SJSA1 (cell line): ENCODE data around the gene PCDHAC2. TPM values are rescaled to one million over a fixed set of nuclear protein-coding genes. Genes with fewer than 3 reads are reported as not detected.

Experiments
- DNase-seq, 2 experiments: peaks; one replicate each; pipeline ENCODE4 v3.0.0-alpha.2; 2015 to 2020; ENCODE audit warnings: low spot score in 2 of 2, low read depth in 1 of 2
- H3K27ac ChIP-seq: fragments of 250-450 bp; sonication (Bioruptor Pico); 2 replicates; pipeline ENCODE4 v1.5.1; 2020; ENCODE audit warnings: mild to moderate bottlenecking, moderate library complexity
- H3K27me3 ChIP-seq: fragments of 250-450 bp; sonication (Bioruptor Pico); replicated peaks from 2 replicates; pipeline ENCODE4 v1.5.1; 2020; ENCODE audit warnings: mild to moderate bottlenecking, moderate library complexity
- H3K36me3 ChIP-seq: fragments of 250-450 bp; sonication (Bioruptor Pico); 2 replicates; pipeline ENCODE4 v1.5.1; 2020; ENCODE audit warnings: mild to moderate bottlenecking
- H3K4me1 ChIP-seq: fragments of 250-450 bp; sonication (Bioruptor Pico); replicated peaks from 2 replicates; pipeline ENCODE4 v1.6.1; 2021; ENCODE audit warnings: mild to moderate bottlenecking
- H3K4me3 ChIP-seq: fragments of 250-450 bp; sonication (Bioruptor Pico); 2 replicates; pipeline ENCODE4 v1.5.1; 2020; ENCODE audit warnings: mild to moderate bottlenecking
- H3K9me3 ChIP-seq: fragments of 250-450 bp; sonication (Bioruptor Pico); replicated peaks from 2 replicates; pipeline ENCODE4 v1.5.1; 2020; ENCODE audit warnings: mild to moderate bottlenecking
- total RNA-seq: library from RNA; depleted of rRNA; stranded (reverse); fragments of >200 nt; shearing (Covaris generic); gene quantifications from 2 replicates; pipeline ENCODE4 v1.2.3, GENCODE V29; 2014; rRNA removed

The PCDHAC2 gene
- total RNA-seq, 1 experiment from 2014 or later: not detected

GRCh38 chr5:141001446-141001843 is 35.2 kb downstream of the PCDHAC2 start:
- Histone ChIP-seq H3K4me1 (no peaks in the 10 kb centered on the region), H3K36me3 (no peaks in the 10 kb centered on the region), H3K27me3 (no peaks in the 10 kb centered on the region; the same call in 1 of the 2 replicates), H3K9me3 (peaks cover 5% of the 10 kb centered on the region; the same call in 1 of the 2 replicates), H3K27ac (no peak overlapping the region), H3K4me3 (no peak overlapping the region)
- no peak for DNase-seq

- DNase-seq: no peak
- Histone ChIP-seq H3K27ac (no peak overlapping the region), H3K4me1 (no peaks in the 10 kb centered on the region)
Measured at GRCh38 chr5:141001844-141002604, 35.7 kb downstream of the PCDHAC2 start.

GRCh38 chr5:141002605-141002965 is 36.3 kb downstream of the PCDHAC2 start:
- Histone ChIP-seq H3K27ac (no peak overlapping the region), H3K36me3 (no peaks in the 10 kb centered on the region), H3K27me3 (no peaks in the 10 kb centered on the region; the same call in 1 of the 2 replicates), H3K4me1 (no peaks in the 10 kb centered on the region), H3K4me3 (no peak overlapping the region), H3K9me3 (peaks cover 5% of the 10 kb centered on the region; the same call in 1 of the 2 replicates)
- no peak for DNase-seq

More at GRCh38 chr5:141001844-141002604, 35.7 kb downstream of the PCDHAC2 start:
- Histone ChIP-seq H3K27me3 (no peaks in the 10 kb centered on the region; the same call in 1 of the 2 replicates), H3K36me3 (no peaks in the 10 kb centered on the region), H3K9me3 (peaks cover 5% of the 10 kb centered on the region; the same call in 1 of the 2 replicates), H3K4me3 (no peak overlapping the region)

- peaks cover 5% of the 10 kb centered on the region; the same call in 1 of the 2 replicates for H3K9me3 ChIP-seq
- H3K27ac ChIP-seq: no peak overlapping the region
- H3K4me1 ChIP-seq: no peaks in the 10 kb centered on the region
- no peaks in the 10 kb centered on the region for H3K36me3 ChIP-seq
- no peak for DNase-seq
- H3K27me3 ChIP-seq: no peaks in the 10 kb centered on the region; the same call in 1 of the 2 replicates
- H3K4me3 ChIP-seq: no peak overlapping the region
Measured at GRCh38 chr5:141003031-141003430, 36.8 kb downstream of the PCDHAC2 start.

GRCh38 chr5:141003791-141004611 is 37.7 kb downstream of the PCDHAC2 start:
- no peaks in the 10 kb centered on the region for H3K4me1 ChIP-seq
- H3K4me3 ChIP-seq: no peak overlapping the region
- H3K9me3 ChIP-seq: peaks cover 5% of the 10 kb centered on the region; the same call in 1 of the 2 replicates
- H3K27ac ChIP-seq: no peak overlapping the region
- H3K36me3 ChIP-seq: no peaks in the 10 kb centered on the region
- no peak for DNase-seq
- no peaks in the 10 kb centered on the region; the same call in 1 of the 2 replicates for H3K27me3 ChIP-seq

GRCh38 chr5:141007791-141008190 is 41.5 kb downstream of the PCDHAC2 start:
- Histone ChIP-seq H3K36me3 (no peaks in the 10 kb centered on the region), H3K4me1 (no peaks in the 10 kb centered on the region), H3K27me3 (no peaks in the 10 kb centered on the region), H3K27ac (no peak overlapping the region), H3K9me3 (peaks cover 6% of the 10 kb centered on the region; the same call in 1 of the 2 replicates), H3K4me3 (no peak overlapping the region)
- DNase-seq: no peak

- no peaks in the 10 kb centered on the region for H3K36me3 ChIP-seq
- no peaks in the 10 kb centered on the region for H3K27me3 ChIP-seq
- H3K9me3 ChIP-seq: 0 out of 2 replicates have a peak, but pooled peaks cover 2% of the 10 kb centered on the region
- no peak overlapping the region for H3K27ac ChIP-seq
- no peaks in the 10 kb centered on the region for H3K4me1 ChIP-seq
- no peak overlapping the region for H3K4me3 ChIP-seq
- DNase-seq: no peak
Measured at GRCh38 chr5:141010047-141010793, 43.9 kb downstream of the PCDHAC2 start.

- no peak for DNase-seq
- H3K36me3 ChIP-seq: no peaks in the 10 kb centered on the region
- H3K4me3 ChIP-seq: no peak overlapping the region
- H3K27ac ChIP-seq: no peak overlapping the region
- 0 out of 2 replicates have a peak, but pooled peaks cover 2% of the 10 kb centered on the region for H3K9me3 ChIP-seq
- H3K4me1 ChIP-seq: no peaks in the 10 kb centered on the region
- no peaks in the 10 kb centered on the region for H3K27me3 ChIP-seq
Measured at GRCh38 chr5:141017943-141018342, 51.7 kb downstream of the PCDHAC2 start.

Other genes with a start within 250 kb of the PCDHAC2 start
- not detected in 2 replicates for gene PCDHA1, start 180.3 kb upstream of the PCDHAC2 start, total RNA-seq
- not detected in 2 replicates for gene PCDHA2, start 171.6 kb upstream of the PCDHAC2 start, total RNA-seq
- 0.05 TPM in 1 of 2 replicates, not detected in the other for gene PCDHA3, start 165.4 kb upstream of the PCDHAC2 start, total RNA-seq
- 0.50 TPM in 1 of 2 replicates, not detected in the other for gene PCDHA4, start 159.4 kb upstream of the PCDHAC2 start, total RNA-seq
- not detected in 2 replicates for gene PCDHA5, start 144.9 kb upstream of the PCDHAC2 start, total RNA-seq
- gene PCDHA6, start 138.5 kb upstream of the PCDHAC2 start, total RNA-seq: not detected in 2 replicates
- 0.03 TPM in 1 of 2 replicates, not detected in the other for gene PCDHA7, start 132.2 kb upstream of the PCDHAC2 start, total RNA-seq
- 0.13 TPM in 1 of 2 replicates, not detected in the other for gene PCDHA8, start 125.3 kb upstream of the PCDHAC2 start, total RNA-seq
- gene PCDHA9, start 118.1 kb upstream of the PCDHAC2 start, total RNA-seq: under 0.01 TPM in 1 of 2 replicates, not detected in the other
- gene PCDHA10, start 110.6 kb upstream of the PCDHAC2 start, total RNA-seq: not detected in 2 replicates
- gene PCDHA11, start 97.5 kb upstream of the PCDHAC2 start, total RNA-seq: not detected in 2 replicates
- gene PCDHA12, start 91.2 kb upstream of the PCDHAC2 start, total RNA-seq: not detected in 2 replicates
- gene PCDHA13, start 84.4 kb upstream of the PCDHAC2 start, total RNA-seq: not detected in 2 replicates
- 0.28 TPM in 1 of 2 replicates, not detected in the other for gene PCDHAC1, start 40.2 kb upstream of the PCDHAC2 start, total RNA-seq
- gene PCDHB1, start 84.9 kb downstream of the PCDHAC2 start, total RNA-seq: not detected in 2 replicates
- gene PCDHB2, start 128.1 kb downstream of the PCDHAC2 start, total RNA-seq: 5.4 and 7.6 TPM in 2 replicates
- 0.37 and 1.2 TPM in 2 replicates for gene PCDHB3, start 134.0 kb downstream of the PCDHAC2 start, total RNA-seq
- gene PCDHB4, start 155.3 kb downstream of the PCDHAC2 start, total RNA-seq: 0.32 TPM in 1 of 2 replicates, not detected in the other
- gene PCDHB5, start 168.7 kb downstream of the PCDHAC2 start, total RNA-seq: 25.2 and 27.3 TPM in 2 replicates
- 0.29 and 0.50 TPM in 2 replicates for gene PCDHB6, start 183.6 kb downstream of the PCDHAC2 start, total RNA-seq
- 0.85 and 0.87 TPM in 2 replicates for gene PCDHB7, start 206.2 kb downstream of the PCDHAC2 start, total RNA-seq
- gene PCDHB8, start 211.3 kb downstream of the PCDHAC2 start, total RNA-seq: 0.75 and 1.8 TPM in 2 replicates
- gene PCDHB16, start 215.9 kb downstream of the PCDHAC2 start, total RNA-seq: 11.9 and 16.3 TPM in 2 replicates
- gene PCDHB9, start 220.7 kb downstream of the PCDHAC2 start, total RNA-seq: 2.7 and 3.8 TPM in 2 replicates
- 3.3 and 4.7 TPM in 2 replicates for gene PCDHB10, start 225.9 kb downstream of the PCDHAC2 start, total RNA-seq
- 0.34 TPM in 1 of 2 replicates, not detected in the other for gene PCDHB11, start 233.2 kb downstream of the PCDHAC2 start, total RNA-seq
- gene PCDHB12, start 242.2 kb downstream of the PCDHAC2 start, total RNA-seq: 1.8 and 6.2 TPM in 2 replicates
- 1.3 and 1.7 TPM in 2 replicates for gene PCDHB13, start 247.4 kb downstream of the PCDHAC2 start, total RNA-seq